ENCODE data around the gene TMEM178B. TPM values are rescaled to one million over a fixed set of nuclear protein-coding genes. Genes with fewer than 3 reads are reported as not detected.

The TMEM178B gene
- total and polyA plus RNA-seq, 2 experiments from 2014 or later: 0.39 to 0.46 TPM

- no peak for TF ChIP-seq CTCF (IDR thresholded peaks at IDR 0.05; ENCODE audit: low read depth, low read length)
- no peak for DNase-seq (ENCODE audit: low read depth in 1 of 2, low spot score in 1 of 2)
- Histone ChIP-seq H3K36me3 (no peaks in the 10 kb centered on the region), H3K4me1 (ENCODE audit: low read depth) (no peaks in the 10 kb centered on the region), H3K27ac (no peak overlapping the region), H3K27me3 (no peaks in the 10 kb centered on the region), H3K9me3 (ENCODE audit: low read depth) (no peaks in the 10 kb centered on the region), H3K4me3 (no peak overlapping the region)
Measured at GRCh38 chr7:141461924-141462323, 388.1 kb downstream of the TMEM178B start.

GRCh38 chr7:141462958-141463357 is 389.1 kb downstream of the TMEM178B start:
- no peaks in the 10 kb centered on the region for H3K36me3 ChIP-seq
- TF ChIP-seq CTCF (IDR thresholded peaks at IDR 0.05; ENCODE audit: low read depth, low read length): no peak
- H3K27ac ChIP-seq: no peak overlapping the region
- H3K9me3 ChIP-seq (ENCODE audit: low read depth): no peaks in the 10 kb centered on the region
- no peaks in the 10 kb centered on the region for H3K4me1 ChIP-seq (ENCODE audit: low read depth)
- H3K27me3 ChIP-seq: no peaks in the 10 kb centered on the region
- DNase-seq (ENCODE audit: low read depth in 1 of 2, low spot score in 1 of 2): no peak
- H3K4me3 ChIP-seq: no peak overlapping the region

GRCh38 chr7:141463986-141464385 is 390.1 kb downstream of the TMEM178B start:
- DNase-seq (ENCODE audit: low read depth in 1 of 2, low spot score in 1 of 2): no peak

GRCh38 chr7:141464551-141464950 is 390.7 kb downstream of the TMEM178B start:
- H3K27me3 ChIP-seq: no peaks in the 10 kb centered on the region
- H3K27ac ChIP-seq: no peak overlapping the region
- no peak overlapping the region for H3K4me3 ChIP-seq
- no peaks in the 10 kb centered on the region for H3K9me3 ChIP-seq (ENCODE audit: low read depth)
- no peaks in the 10 kb centered on the region for H3K36me3 ChIP-seq
- DNase-seq (ENCODE audit: low read depth in 1 of 2, low spot score in 1 of 2): no peak
- TF ChIP-seq CTCF (IDR thresholded peaks at IDR 0.05; ENCODE audit: low read depth, low read length): no peak
- H3K4me1 ChIP-seq (ENCODE audit: low read depth): no peaks in the 10 kb centered on the region

More at GRCh38 chr7:141463986-141464385, 390.1 kb downstream of the TMEM178B start:
- Histone ChIP-seq H3K27me3 (no peaks in the 10 kb centered on the region), H3K4me3 (no peak overlapping the region), H3K4me1 (ENCODE audit: low read depth) (no peaks in the 10 kb centered on the region), H3K27ac (no peak overlapping the region), H3K9me3 (ENCODE audit: low read depth) (no peaks in the 10 kb centered on the region), H3K36me3 (no peaks in the 10 kb centered on the region)
- no peak for TF ChIP-seq CTCF (IDR thresholded peaks at IDR 0.05; ENCODE audit: low read depth, low read length)

GRCh38 chr7:141466151-141466904 is 392.5 kb downstream of the TMEM178B start:
- no peak for DNase-seq (ENCODE audit: low read depth in 1 of 2, low spot score in 1 of 2)
- no peaks in the 10 kb centered on the region for H3K27me3 ChIP-seq
- H3K4me1 ChIP-seq (ENCODE audit: low read depth): no peaks in the 10 kb centered on the region
- no peaks in the 10 kb centered on the region for H3K36me3 ChIP-seq
- no peak overlapping the region for H3K4me3 ChIP-seq
- H3K27ac ChIP-seq: no peak overlapping the region
- TF ChIP-seq CTCF (IDR thresholded peaks at IDR 0.05; ENCODE audit: low read depth, low read length): no peak
- H3K9me3 ChIP-seq (ENCODE audit: low read depth): no peaks in the 10 kb centered on the region

All from cardiac muscle cell (in vitro differentiated cells and primary cell).